ENCODE data around the gene ITCH.

Gene ITCH

GRCh38 chr20:34485068-34485634 lies 122.1 kb downstream of the ITCH start:
- H3K79me2 ChIP-seq (ENCODE audit: insufficient read depth, low read length), result no peaks in the 10 kb centered on the region
- peaks cover 4% of the 10 kb centered on the region; the same call in 1 of the 2 replicates for H3F3A ChIP-seq (ENCODE audit: insufficient read depth)
- no peak overlapping the region for H3K9ac ChIP-seq (ENCODE audit: low read length)
- no peaks in the 10 kb centered on the region for H4K20me1 ChIP-seq (ENCODE audit: low read depth, low read length)
- H2AFZ ChIP-seq (ENCODE audit: low read depth, low read length, severe bottlenecking), result no peak overlapping the region
- H3K4me2 ChIP-seq (ENCODE audit: low read depth, low read length, poor library complexity, severe bottlenecking), result no peak overlapping the region
- no peaks in the 10 kb centered on the region for H3K9me2 ChIP-seq (replicated peaks; ENCODE audit: insufficient read depth, low read length)
- no peaks in the 10 kb centered on the region for H3K9me3 ChIP-seq (ENCODE audit: insufficient read depth, low read length)
- H3K27ac ChIP-seq (ENCODE audit: low read depth, low read length), result no peak overlapping the region
- H3K4me3 ChIP-seq (ENCODE audit: insufficient read depth, low read length, poor library complexity, severe bottlenecking), result no peak overlapping the region
- H3K27me3 ChIP-seq (ENCODE audit: low read length), result no peaks in the 10 kb centered on the region
- H3K36me3 ChIP-seq (ENCODE audit: low read length), result peaks cover 24% of the 10 kb centered on the region
- TF ChIP-seq CTCF (IDR thresholded peaks at IDR 0.05; ENCODE audit: insufficient read depth, low read length, poor library complexity, severe bottlenecking) (no peak), EZH2phosphoT487 (conservative IDR thresholded peaks at IDR 0.05; ENCODE audit: low read length) (no peak)

DNA sequence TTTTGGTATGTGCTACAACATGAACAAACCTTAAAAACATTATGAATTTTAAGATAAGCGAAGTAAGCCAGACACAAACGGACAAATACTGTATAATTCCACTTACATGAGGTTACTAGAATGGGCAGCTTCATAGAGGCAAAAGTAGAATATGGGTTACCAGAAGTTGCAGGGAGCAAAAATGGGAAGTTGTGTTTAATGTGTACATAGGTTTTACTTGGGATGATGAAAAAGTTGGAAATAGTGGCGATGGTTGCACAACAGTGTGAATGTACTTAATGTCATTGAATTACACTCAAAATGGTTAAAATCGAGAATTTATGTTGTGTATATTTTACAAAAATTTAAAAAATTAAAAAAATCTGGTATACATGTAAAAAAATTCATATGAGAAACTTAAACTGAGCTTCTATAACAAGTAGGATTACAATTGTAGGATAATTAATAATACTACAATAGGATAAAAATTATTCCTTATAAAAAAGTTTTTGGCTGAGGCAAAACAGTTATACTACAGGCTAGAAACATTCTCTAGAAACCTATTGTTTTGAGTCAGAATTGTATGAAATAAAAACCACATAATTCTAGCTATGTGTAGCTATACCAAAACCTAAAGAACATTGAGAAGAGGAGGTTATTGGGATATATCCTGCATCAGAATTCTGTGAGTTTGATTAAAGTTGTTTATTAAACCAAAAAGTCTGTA lies 128.3 kb downstream of the ITCH start:
- no peaks in the 10 kb centered on the region for H3K9me2 ChIP-seq (replicated peaks; ENCODE audit: insufficient read depth, low read length)
- peaks cover 41% of the 10 kb centered on the region for H3K36me3 ChIP-seq (ENCODE audit: low read length)
- H2AFZ ChIP-seq (ENCODE audit: low read depth, low read length, severe bottlenecking), result no peak overlapping the region
- H3K27ac ChIP-seq (ENCODE audit: low read depth, low read length), result no peak overlapping the region
- H3F3A ChIP-seq (ENCODE audit: insufficient read depth), result 0 out of 2 replicates have a peak, but pooled peaks cover 3% of the 10 kb centered on the region
- no peaks in the 10 kb centered on the region for H3K9me3 ChIP-seq (ENCODE audit: insufficient read depth, low read length)
- no peaks in the 10 kb centered on the region for H3K79me2 ChIP-seq (ENCODE audit: insufficient read depth, low read length)
- TF ChIP-seq CTCF (IDR thresholded peaks at IDR 0.05; ENCODE audit: insufficient read depth, low read length, poor library complexity, severe bottlenecking) (no peak), EZH2phosphoT487 (conservative IDR thresholded peaks at IDR 0.05; ENCODE audit: low read length) (no peak)
- H3K9ac ChIP-seq (ENCODE audit: low read length), result no peak overlapping the region
- no peak overlapping the region for H3K4me3 ChIP-seq (ENCODE audit: insufficient read depth, low read length, poor library complexity, severe bottlenecking)
- no peaks in the 10 kb centered on the region for H3K27me3 ChIP-seq (ENCODE audit: low read length)
- H4K20me1 ChIP-seq (ENCODE audit: low read depth, low read length), result no peaks in the 10 kb centered on the region
- H3K4me2 ChIP-seq (ENCODE audit: low read depth, low read length, poor library complexity, severe bottlenecking), result no peak overlapping the region

- Histone ChIP-seq H3K36me3 (ENCODE audit: low read length) (peaks cover 41% of the 10 kb centered on the region), H3K4me2 (ENCODE audit: low read depth, low read length, poor library complexity, severe bottlenecking) (no peak overlapping the region), H3F3A (ENCODE audit: insufficient read depth) (0 out of 2 replicates have a peak, but pooled peaks cover 3% of the 10 kb centered on the region), H3K4me3 (ENCODE audit: insufficient read depth, low read length, poor library complexity, severe bottlenecking) (no peak overlapping the region), H3K9ac (ENCODE audit: low read length) (no peak overlapping the region), H2AFZ (ENCODE audit: low read depth, low read length, severe bottlenecking) (no peak overlapping the region), H4K20me1 (ENCODE audit: low read depth, low read length) (no peaks in the 10 kb centered on the region), H3K27ac (ENCODE audit: low read depth, low read length) (no peak overlapping the region), H3K79me2 (ENCODE audit: insufficient read depth, low read length) (no peaks in the 10 kb centered on the region), H3K9me3 (ENCODE audit: insufficient read depth, low read length) (no peaks in the 10 kb centered on the region), H3K27me3 (ENCODE audit: low read length) (no peaks in the 10 kb centered on the region), H3K9me2 (replicated peaks; ENCODE audit: insufficient read depth, low read length) (no peaks in the 10 kb centered on the region)
- TF ChIP-seq EZH2phosphoT487 (conservative IDR thresholded peaks at IDR 0.05; ENCODE audit: low read length) (no peak), CTCF (IDR thresholded peaks at IDR 0.05; ENCODE audit: insufficient read depth, low read length, poor library complexity, severe bottlenecking) (no peak)
Measured at GRCh38 chr20:34491932-34492509, 128.9 kb downstream of the ITCH start.
